Bronchus fibroblast of lung (primary cell): Measurements from ENCODE around the gene NME2. TPM values are rescaled to one million over a fixed set of nuclear protein-coding genes. Genes with fewer than 3 reads are reported as not detected.

ENCODE experiments used
- total RNA-seq: library from RNA; depleted of rRNA; stranded (reverse); fragments of >200 nt; gene quantifications from 2 replicates; pipeline ENCODE4 v1.2.3, GENCODE V29; 2015

NME2 gene
- total RNA-seq: 1,076 and 1,078 TPM in 2 replicates

DNA sequence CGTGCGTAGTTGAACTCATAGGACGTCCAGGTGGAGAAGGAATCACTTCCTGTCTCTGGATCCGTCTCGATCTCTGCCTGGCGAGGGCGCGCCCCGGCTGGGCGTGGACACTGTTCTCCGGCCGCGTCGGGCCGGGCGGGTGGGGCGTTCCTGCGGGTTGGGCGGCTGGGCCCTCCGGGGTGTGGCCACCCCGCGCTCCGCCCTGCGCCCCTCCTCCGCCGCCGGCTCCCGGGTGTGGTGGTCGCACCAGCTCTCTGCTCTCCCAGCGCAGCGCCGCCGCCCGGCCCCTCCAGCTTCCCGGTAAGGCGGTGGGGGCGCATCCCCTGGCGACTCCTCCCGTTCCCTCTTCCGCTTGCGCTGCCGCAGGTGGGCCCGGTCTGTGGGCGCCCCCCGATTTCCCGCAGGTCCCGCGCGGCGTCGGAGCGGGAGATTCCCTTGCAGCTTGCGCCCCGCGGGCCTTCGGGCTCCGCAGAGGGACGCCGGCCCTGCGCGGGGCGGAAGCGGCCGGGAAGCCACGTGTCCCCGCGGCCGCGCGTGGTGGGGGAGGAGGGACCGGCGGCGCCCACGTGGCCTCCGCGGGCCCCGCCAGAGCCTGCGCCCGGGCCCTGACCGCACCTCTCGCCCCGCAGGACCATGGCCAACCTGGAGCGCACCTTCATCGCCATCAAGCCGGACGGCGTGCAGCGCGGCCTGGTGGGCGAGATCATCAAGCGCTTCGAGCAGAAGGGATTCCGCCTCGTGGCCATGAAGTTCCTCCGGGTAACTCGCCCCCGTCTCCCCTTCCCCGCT, at the start of gene NME2:
NME2 (plus strand) TSS at position 214 of the 789 bp plus-strand sequence; CDS start at position 634, 420 bp downstream.

DNA sequence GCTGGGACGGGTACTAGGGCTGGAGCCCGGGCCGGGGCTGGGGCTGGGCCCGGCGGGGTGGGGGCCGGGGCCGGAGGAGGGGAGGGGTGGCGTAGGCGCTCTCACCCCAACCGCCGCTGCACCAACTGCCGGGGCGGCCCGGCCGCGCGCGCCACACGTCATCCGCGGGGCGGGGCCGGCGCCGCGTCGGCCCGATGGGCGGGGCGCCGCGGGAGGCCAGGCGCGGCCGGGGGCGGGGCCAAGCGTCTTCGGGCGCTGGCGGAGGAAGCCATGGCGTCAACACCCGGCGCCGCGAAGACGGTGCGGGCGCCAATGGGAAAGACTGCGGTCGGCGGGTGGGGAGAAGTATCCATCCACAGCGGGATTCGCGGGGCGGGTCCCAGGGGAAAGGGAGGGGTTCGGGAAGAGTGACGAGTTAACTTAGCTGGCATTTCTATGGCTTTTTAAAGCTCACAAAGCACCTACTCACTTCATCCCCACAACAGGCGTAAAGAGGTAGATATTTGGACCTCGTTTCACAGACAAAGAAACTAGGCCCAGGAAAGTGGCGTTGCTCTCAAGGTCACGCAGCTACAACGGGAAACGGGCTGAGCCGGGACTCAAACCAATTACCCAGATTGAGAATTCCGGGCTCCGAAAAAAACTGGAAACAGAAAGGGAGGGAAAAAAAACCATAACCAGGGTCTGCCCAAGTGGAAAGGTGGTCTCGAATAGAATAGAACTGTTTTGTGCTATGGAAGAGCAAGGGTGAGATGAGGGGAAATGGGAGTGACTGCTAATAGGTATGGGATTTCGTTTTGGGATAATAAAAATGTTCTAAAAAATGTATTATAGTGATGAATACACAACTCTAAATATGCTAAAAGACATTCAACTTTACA, 45.2 kb upstream of the NME2 start, which contains the start of gene SPAG9:
SPAG9 (minus strand) TSS at position 130 of the 881 bp plus-strand sequence. CDS start 212 bp downstream, outside the sequence.

DNA sequence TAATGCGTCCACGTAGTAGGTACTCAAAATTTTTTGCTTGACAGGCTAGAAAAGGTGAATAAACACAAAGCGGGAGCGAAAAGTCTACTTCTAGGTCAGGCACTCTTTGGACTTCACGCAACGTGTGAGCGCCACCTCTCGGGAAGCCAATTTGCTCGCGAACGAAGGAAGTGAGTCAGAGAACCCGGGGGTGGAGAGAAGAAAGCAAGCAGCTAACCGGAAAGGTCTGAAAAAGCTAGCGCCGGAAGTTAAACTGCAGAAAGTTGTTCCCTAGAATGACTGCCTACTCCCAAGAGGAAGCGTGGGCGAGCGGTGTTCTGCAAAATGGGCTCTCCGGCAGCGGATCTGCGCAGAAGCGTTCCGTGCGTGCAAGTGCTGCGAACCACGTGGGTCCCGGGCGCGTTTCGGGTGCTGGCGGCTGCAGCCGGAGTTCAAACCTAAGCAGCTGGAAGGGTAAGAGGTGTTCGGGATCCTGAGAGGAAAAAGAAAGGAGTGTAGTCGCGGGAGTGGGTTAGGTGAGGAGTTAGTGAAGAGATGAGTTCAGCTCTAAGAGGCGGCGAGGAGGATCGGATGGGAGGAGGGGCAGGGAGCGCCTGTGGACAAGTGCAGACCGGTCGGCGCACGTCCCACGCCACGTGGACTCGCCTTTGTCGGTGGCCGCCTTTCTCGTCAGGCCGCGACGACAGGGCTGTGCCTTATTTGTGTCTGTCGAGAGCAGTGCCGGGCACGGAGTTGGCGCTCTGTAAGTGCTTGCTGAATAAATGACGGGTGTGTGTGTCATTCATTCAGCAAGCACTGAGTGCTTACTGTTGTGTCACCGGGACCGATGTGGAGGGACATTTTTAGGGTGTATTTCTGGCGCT, 12.8 kb upstream of the NME2 start, which contains the start of gene NME1:
NME1 (plus strand) TSS at position 350 of the 863 bp plus-strand sequence. CDS start 2,096 bp downstream, outside the sequence.

Other genes starting within 250 kb of the NME2 start
- 26.5 and 28.6 TPM in 2 replicates for gene SPAG9, start 45.5 kb upstream of the NME2 start, total RNA-seq
- 290 and 317 TPM in 2 replicates for gene NME1, start 12.9 kb upstream of the NME2 start, total RNA-seq
- gene MBTD1, start 93.6 kb downstream of the NME2 start, total RNA-seq: 2.5 and 2.8 TPM in 2 replicates
- 26.8 and 32.6 TPM in 2 replicates for gene UTP18, start 94.1 kb downstream of the NME2 start, total RNA-seq